Activated CD8-positive, alpha-beta memory T cell treated with anti-CD3 and anti-CD28 coated beads for 4 hours (primary cell): ENCODE results near the gene DGKD.

Experiments
- DNase-seq, 2 donors: peaks; one replicate each; pipeline ENCODE4 v3.0.0-alpha.2; 2020; ENCODE audit warnings: low read depth in 2 of 2

Gene DGKD

GRCh38 chr2:233458826-233459225 is 104.5 kb downstream of the DGKD start:
- DNase-seq = no peak

GRCh38 chr2:233459426-233459825 is 105.1 kb downstream of the DGKD start:
- no peak for DNase-seq

GRCh38 chr2:233460726-233461441 is 106.6 kb downstream of the DGKD start:
- DNase-seq = no peak

- no peak for DNase-seq
Measured at GRCh38 chr2:233461481-233461891, 107.2 kb downstream of the DGKD start.

- DNase-seq = no peak
Measured at GRCh38 chr2:233462202-233462785, 108.0 kb downstream of the DGKD start.

- no peak for DNase-seq
Measured at GRCh38 chr2:233462826-233463470, 108.7 kb downstream of the DGKD start.

GRCh38 chr2:233463586-233463985 is 109.3 kb downstream of the DGKD start:
- DNase-seq = no peak

GRCh38 chr2:233464056-233464455 is 109.8 kb downstream of the DGKD start:
- no peak for DNase-seq

- DNase-seq = no peak
Measured at GRCh38 chr2:233464531-233465240, 110.4 kb downstream of the DGKD start.

GRCh38 chr2:233466991-233467603 is 112.8 kb downstream of the DGKD start:
- no peak for DNase-seq

- no peak for DNase-seq
Measured at GRCh38 chr2:233468047-233468740, 113.9 kb downstream of the DGKD start.

GRCh38 chr2:233468741-233469110 is 114.4 kb downstream of the DGKD start:
- no peak for DNase-seq

- no peak for DNase-seq
Measured at GRCh38 chr2:233469261-233470010, 115.1 kb downstream of the DGKD start.

- DNase-seq = no peak
Measured at GRCh38 chr2:233470011-233470687, 115.9 kb downstream of the DGKD start.

- no peak for DNase-seq
Measured at GRCh38 chr2:233470839-233471238, 116.5 kb downstream of the DGKD start.

- DNase-seq = no peak
Measured at GRCh38 chr2:233471291-233472035, 117.2 kb downstream of the DGKD start.

- DNase-seq = no peak
Measured at GRCh38 chr2:233473386-233473791, 119.1 kb downstream of the DGKD start.

- DNase-seq = no peak
Measured at GRCh38 chr2:233473878-233474277, 119.6 kb downstream of the DGKD start.
